SJCRH30 (cell line): ENCODE data around the gene DUSP22. TPM values are rescaled to one million over a fixed set of nuclear protein-coding genes. Genes with fewer than 3 reads are reported as not detected.

Source experiments
- DNase-seq, 2 experiments: peaks; one replicate each; pipeline ENCODE4 v3.0.0-alpha.2; 2015 to 2020
- H3K27ac ChIP-seq: fragments of 250-450 bp; sonication (Bioruptor Pico); 2 replicates; pipeline ENCODE4 v1.5.1; 2020; ENCODE audit warnings: mild to moderate bottlenecking, moderate library complexity
- H3K27me3 ChIP-seq: fragments of 250-450 bp; sonication (Bioruptor Pico); 2 replicates; pipeline ENCODE4 v1.5.1; 2020; ENCODE audit warnings: mild to moderate bottlenecking, moderate library complexity
- H3K36me3 ChIP-seq: fragments of 250-450 bp; sonication (Bioruptor Pico); 2 replicates; pipeline ENCODE4 v1.5.1; 2020; ENCODE audit warnings: mild to moderate bottlenecking, moderate library complexity
- H3K4me1 ChIP-seq: fragments of 250-450 bp; sonication (Bioruptor Pico); 2 replicates; pipeline ENCODE4 v1.5.1; 2020; ENCODE audit warnings: mild to moderate bottlenecking, moderate library complexity
- H3K4me3 ChIP-seq: fragments of 250-450 bp; sonication (Bioruptor Pico); 2 replicates; pipeline ENCODE4 v1.5.1; 2020; ENCODE audit warnings: mild to moderate bottlenecking, moderate library complexity
- H3K9me3 ChIP-seq: fragments of 250-450 bp; sonication (Bioruptor Pico); replicated peaks from 2 replicates; pipeline ENCODE4 v1.5.1; 2020; ENCODE audit warnings: mild to moderate bottlenecking, moderate library complexity
- total RNA-seq: library from RNA; depleted of rRNA; stranded (reverse); fragments of >200 nt; shearing (Covaris generic); gene quantifications from 2 replicates; pipeline ENCODE4 v1.2.3, GENCODE V29; 2014

Gene DUSP22
- total RNA-seq, 1 experiment from 2014 or later = 14.3 TPM

- H3K27me3 ChIP-seq = no peaks in the 10 kb centered on the region
- H3K36me3 ChIP-seq = no peaks in the 10 kb centered on the region
- no peaks in the 10 kb centered on the region for H3K9me3 ChIP-seq
- no peaks in the 10 kb centered on the region for H3K4me1 ChIP-seq
- H3K27ac ChIP-seq = no peak overlapping the region
- H3K4me3 ChIP-seq = no peak overlapping the region
- DNase-seq = no peak
These were observed 7.1 kb downstream of the DUSP22 start for GRCh38 chr6:299104-299980.

- no peaks in the 10 kb centered on the region for H3K36me3 ChIP-seq
- DNase-seq = no peak
- H3K27ac ChIP-seq = no peak overlapping the region
- no peak overlapping the region for H3K4me3 ChIP-seq
- no peaks in the 10 kb centered on the region for H3K27me3 ChIP-seq
- no peaks in the 10 kb centered on the region for H3K4me1 ChIP-seq
- H3K9me3 ChIP-seq = no peaks in the 10 kb centered on the region
These were observed 7.7 kb downstream of the DUSP22 start for GRCh38 chr6:300026-300425.

GRCh38 chr6:300494-301198, 8.4 kb downstream of the DUSP22 start:
- no peak overlapping the region for H3K27ac ChIP-seq
- H3K9me3 ChIP-seq = no peaks in the 10 kb centered on the region
- H3K4me3 ChIP-seq = no peak overlapping the region
- H3K4me1 ChIP-seq = no peaks in the 10 kb centered on the region
- no peak for DNase-seq
- H3K27me3 ChIP-seq = no peaks in the 10 kb centered on the region
- no peaks in the 10 kb centered on the region for H3K36me3 ChIP-seq

GRCh38 chr6:301526-301925, 9.2 kb downstream of the DUSP22 start:
- no peak overlapping the region for H3K4me3 ChIP-seq
- H3K27me3 ChIP-seq = no peaks in the 10 kb centered on the region
- no peaks in the 10 kb centered on the region for H3K36me3 ChIP-seq
- H3K27ac ChIP-seq = no peak overlapping the region
- H3K9me3 ChIP-seq = no peaks in the 10 kb centered on the region
- no peaks in the 10 kb centered on the region for H3K4me1 ChIP-seq
- DNase-seq = no peak

- DNase-seq = no peak
- no peak overlapping the region for H3K27ac ChIP-seq
- H3K9me3 ChIP-seq = no peaks in the 10 kb centered on the region
- H3K36me3 ChIP-seq = no peaks in the 10 kb centered on the region
- H3K4me1 ChIP-seq = no peaks in the 10 kb centered on the region
- H3K4me3 ChIP-seq = no peak overlapping the region
- H3K27me3 ChIP-seq = no peaks in the 10 kb centered on the region
These were observed 9.8 kb downstream of the DUSP22 start for GRCh38 chr6:301929-302705.

GRCh38 chr6:302760-303159, 10.5 kb downstream of the DUSP22 start:
- DNase-seq = no peak
- Histone ChIP-seq H3K27me3 (no peaks in the 10 kb centered on the region), H3K4me3 (no peak overlapping the region), H3K36me3 (no peaks in the 10 kb centered on the region), H3K4me1 (no peaks in the 10 kb centered on the region), H3K27ac (no peak overlapping the region), H3K9me3 (no peaks in the 10 kb centered on the region)

- Histone ChIP-seq H3K4me1 (no peaks in the 10 kb centered on the region), H3K27me3 (no peaks in the 10 kb centered on the region), H3K9me3 (no peaks in the 10 kb centered on the region), H3K36me3 (no peaks in the 10 kb centered on the region), H3K27ac (no peak overlapping the region), H3K4me3 (no peak overlapping the region)
- no peak for DNase-seq
These were observed 11.0 kb downstream of the DUSP22 start for GRCh38 chr6:303263-303662.

GRCh38 chr6:303948-304558, 11.8 kb downstream of the DUSP22 start:
- no peaks in the 10 kb centered on the region for H3K27me3 ChIP-seq
- H3K27ac ChIP-seq = no peak overlapping the region
- no peak overlapping the region for H3K4me3 ChIP-seq
- DNase-seq = no peak
- no peaks in the 10 kb centered on the region for H3K36me3 ChIP-seq
- H3K9me3 ChIP-seq = no peaks in the 10 kb centered on the region
- H3K4me1 ChIP-seq = no peaks in the 10 kb centered on the region

GRCh38 chr6:304833-305370, 12.6 kb downstream of the DUSP22 start:
- Histone ChIP-seq H3K36me3 (no peaks in the 10 kb centered on the region), H3K9me3 (no peaks in the 10 kb centered on the region)

GRCh38 chr6:305371-306206, 13.3 kb downstream of the DUSP22 start:
- H3K4me1 ChIP-seq = no peaks in the 10 kb centered on the region
- H3K27ac ChIP-seq = no peak overlapping the region
- no peaks in the 10 kb centered on the region for H3K9me3 ChIP-seq
- no peak overlapping the region for H3K4me3 ChIP-seq
- no peaks in the 10 kb centered on the region for H3K36me3 ChIP-seq
- H3K27me3 ChIP-seq = no peaks in the 10 kb centered on the region
- DNase-seq = no peak

More at GRCh38 chr6:304833-305370, 12.6 kb downstream of the DUSP22 start:
- no peak for DNase-seq
- Histone ChIP-seq H3K4me1 (no peaks in the 10 kb centered on the region), H3K4me3 (no peak overlapping the region), H3K27ac (no peak overlapping the region), H3K27me3 (no peaks in the 10 kb centered on the region)

- Histone ChIP-seq H3K27ac (no peak overlapping the region), H3K4me1 (no peaks in the 10 kb centered on the region), H3K9me3 (no peaks in the 10 kb centered on the region), H3K36me3 (no peaks in the 10 kb centered on the region), H3K27me3 (no peaks in the 10 kb centered on the region), H3K4me3 (no peak overlapping the region)
- DNase-seq = no peak
These were observed 14.4 kb downstream of the DUSP22 start for GRCh38 chr6:306641-307061.

- Histone ChIP-seq H3K27ac (no peak overlapping the region), H3K27me3 (no peaks in the 10 kb centered on the region), H3K36me3 (no peaks in the 10 kb centered on the region), H3K4me1 (no peaks in the 10 kb centered on the region), H3K4me3 (no peak overlapping the region), H3K9me3 (no peaks in the 10 kb centered on the region)
- DNase-seq = no peak
These were observed 15.0 kb downstream of the DUSP22 start for GRCh38 chr6:307065-307814.

GRCh38 chr6:307874-308273, 15.6 kb downstream of the DUSP22 start:
- no peaks in the 10 kb centered on the region for H3K27me3 ChIP-seq
- DNase-seq = no peak
- H3K27ac ChIP-seq = no peak overlapping the region
- no peaks in the 10 kb centered on the region for H3K9me3 ChIP-seq
- no peak overlapping the region for H3K4me3 ChIP-seq
- H3K36me3 ChIP-seq = no peaks in the 10 kb centered on the region
- no peaks in the 10 kb centered on the region for H3K4me1 ChIP-seq
